Panc1 (cell line): ENCODE results near the gene PPP6C. TPM values are rescaled to one million over a fixed set of nuclear protein-coding genes. Genes with fewer than 3 reads are reported as not detected.

Experiments
- ATAC-seq: fragments of 200-7000 bp; cut with Tn5 transposase; 2 replicates; pipeline ENCODE4 v1.9.1; 2020; ENCODE audit warnings: mild to moderate bottlenecking, moderate library complexity
- BruUV-seq: library from RNA; stranded (reverse); fragments of 400-500 nt; replicated peaks from 2 replicates; lab custom pipeline; 2021; lab: Mats Ljungman, UMichigan
- CTCF ChIA-PET: fragments of 300-600 bp; sonication (Branson Sonifier 250); formaldehyde crosslinking; loops from one replicate; lab custom pipeline; 2022; ENCODE audit warnings: antibody characterized with exemption; lab: Charles Lee
- POLR2A ChIA-PET: fragments of 300-600 bp; sonication (Branson Sonifier 250); formaldehyde crosslinking; loops from one replicate; lab custom pipeline; 2022; ENCODE audit warnings: antibody characterized with exemption; lab: Charles Lee
- DNase-seq: peaks from one replicate; pipeline ENCODE4 v3.0.0-alpha.2; 2010; ENCODE audit warnings: low read depth, low spot score
- H3K27ac ChIP-seq: 2 replicates; pipeline ENCODE4 v1.5.1; 2011; ENCODE audit warnings: mild to moderate bottlenecking, low read length, inconsistent platforms
- H3K27me3 ChIP-seq: fragments of 200-500 bp; sonication (Bioruptor generic); 2 replicates; pipeline ENCODE4 v1.6.0; 2014; ENCODE audit warnings: low read length, inconsistent platforms; ENCODE audit not compliant: control insufficient read depth, insufficient read depth
- H3K36me3 ChIP-seq: fragments of 200-500 bp; sonication (Bioruptor generic); 2 replicates; pipeline ENCODE4 v1.5.1; 2014; ENCODE audit warnings: inconsistent platforms, mild to moderate bottlenecking, low read length, moderate library complexity; ENCODE audit not compliant: control insufficient read depth, insufficient read depth
- H3K4me1 ChIP-seq: 2 replicates; pipeline ENCODE4 v1.5.1; 2011; ENCODE audit warnings: inconsistent platforms, mild to moderate bottlenecking, low read length, moderate library complexity; ENCODE audit not compliant: control insufficient read depth, insufficient read depth
- H3K4me3 ChIP-seq, 2 experiments: 2 replicates each; pipeline ENCODE4 v1.5.1; 2011 to 2012; ENCODE audit warnings: low read depth in 2 of 2, low read length in 2 of 2, mild to moderate bottlenecking in 2 of 2, inconsistent platforms in 1 of 2, moderate library complexity in 1 of 2
- H3K9me3 ChIP-seq: fragments of 200-500 bp; sonication (Bioruptor generic); 2 replicates; pipeline ENCODE4 v1.5.1; 2014; ENCODE audit warnings: low read depth, mild to moderate bottlenecking, inconsistent platforms, low read length, moderate library complexity; ENCODE audit not compliant: control insufficient read depth, insufficient read depth
- POLR2AphosphoS5 ChIP-seq: IDR thresholded peaks from 2 replicates; pipeline ENCODE4 v1.6.1; 2012; ENCODE audit warnings: mild to moderate bottlenecking, low read depth, low read length, moderate library complexity
- SIN3A ChIP-seq: IDR thresholded peaks from 2 replicates; pipeline ENCODE4 v1.6.1; 2012; ENCODE audit warnings: low read depth, mild to moderate bottlenecking, low read length, moderate library complexity, borderline replicate concordance; ENCODE audit not compliant: insufficient read depth
- TCF7L2 ChIP-seq: IDR thresholded peaks from 2 replicates; pipeline ENCODE4 v1.6.1; 2011; ENCODE audit warnings: mild to moderate bottlenecking, low read depth, low read length, inconsistent platforms
- in situ Hi-C: cut with HindIII; loops from 2 replicates; pipeline ENCODE4 v1.10.0; 2016; ENCODE audit warnings: low sequenced_read_pairs, low pct_unique_long_range_greater_than_20kb
- intact Hi-C: fragments of 100-400 bp; cut with micrococcal nuclease; formaldehyde crosslinking; loops from one replicate; pipeline ENCODE4 v1.10.0; 2022; ENCODE audit not compliant: unreplicated experiment
- total RNA-seq: library from RNA; stranded (reverse); gene quantifications from one replicate; pipeline ENCODE4 v1.2.1, GENCODE V29; 2021; ENCODE audit not compliant: unreplicated experiment
- TF ChIP-seq, protein P1 (sequence below), 2 experiments: IDR thresholded peaks; 2 replicates each; pipeline ENCODE4 v1.6.1; 2011 to 2012; ENCODE audit warnings: low read depth in 2 of 2, control low read depth in 1 of 2, low read length in 1 of 2, mild to moderate bottlenecking in 1 of 2, moderate library complexity in 1 of 2; ENCODE audit not compliant: insufficient read depth in 1 of 2
- TF ChIP-seq, protein P2 (sequence below): fragments of 450-650 bp; IDR thresholded peaks from 2 replicates; pipeline ENCODE4 v1.5.1; 2017; ENCODE audit warnings: mild to moderate bottlenecking

The PPP6C gene
- total RNA-seq, 1 experiment from 2014 or later = 27.3 TPM

DNA sequence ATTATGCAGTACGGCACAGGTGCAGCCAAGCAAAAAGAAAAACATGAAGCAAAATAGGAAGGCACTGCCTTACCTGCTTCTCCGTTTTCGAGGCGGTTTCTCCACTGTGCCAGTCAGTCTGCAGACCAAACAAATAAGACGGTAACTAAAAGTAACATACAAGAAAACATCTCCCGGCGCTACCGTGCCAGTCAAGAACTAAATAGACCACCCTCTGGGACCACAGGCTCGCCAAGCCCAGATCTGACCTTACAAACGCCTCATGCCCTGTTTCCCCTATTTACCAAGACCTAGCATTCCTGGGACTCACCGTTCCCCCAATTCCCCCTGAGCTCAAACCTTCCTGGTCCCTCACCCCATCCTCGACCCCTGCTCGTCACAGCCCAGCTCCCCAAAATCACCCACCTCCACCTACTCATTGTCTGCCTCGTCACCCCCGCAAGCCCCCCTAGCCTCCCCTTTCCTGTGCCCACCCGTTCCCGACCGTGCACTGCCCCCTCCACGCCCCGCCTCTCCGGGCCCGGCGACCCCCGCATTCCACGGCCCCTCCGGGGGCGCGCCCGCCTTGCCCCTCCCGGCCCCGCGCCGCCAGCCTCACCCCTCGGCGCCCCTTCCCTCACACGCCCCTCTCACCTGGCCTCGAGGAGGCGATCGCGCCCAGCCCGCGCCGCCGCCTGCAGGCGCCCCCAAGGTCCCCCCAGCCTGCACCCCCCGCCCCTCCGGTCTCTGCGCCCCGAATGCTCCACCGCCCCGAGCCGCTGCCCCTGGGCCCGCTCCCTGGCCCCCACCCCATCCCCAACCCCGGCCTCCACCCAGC lies 46.8 kb downstream of the PPP6C start:
- no TSS peak for BruUV-seq
- ChIA-PET POLR2A (interaction anchor here (0.7 kb wide), 1 partner anchor 204 kb away, joined by 14 read pairs; no protein-coding TSS in a partner anchor), CTCF (interaction anchor here (0.7 kb wide), 2 partner anchors 194 to 602 kb away, joined by 4 to 5 read pairs; no protein-coding TSS in a partner anchor)
- no peaks in the 10 kb centered on the region; the same call in 1 of the 2 replicates for H3K36me3 ChIP-seq
- ATAC-seq = no peak
- no peak for DNase-seq
- in situ Hi-C loops = no loop called here
- no peak overlapping the region; the same call in 1 of the 2 replicates for H3K27ac ChIP-seq
- no peak for TF ChIP-seq SIN3A
- no peak for TF ChIP-seq POLR2AphosphoS5
- TF ChIP-seq, protein P1, sequence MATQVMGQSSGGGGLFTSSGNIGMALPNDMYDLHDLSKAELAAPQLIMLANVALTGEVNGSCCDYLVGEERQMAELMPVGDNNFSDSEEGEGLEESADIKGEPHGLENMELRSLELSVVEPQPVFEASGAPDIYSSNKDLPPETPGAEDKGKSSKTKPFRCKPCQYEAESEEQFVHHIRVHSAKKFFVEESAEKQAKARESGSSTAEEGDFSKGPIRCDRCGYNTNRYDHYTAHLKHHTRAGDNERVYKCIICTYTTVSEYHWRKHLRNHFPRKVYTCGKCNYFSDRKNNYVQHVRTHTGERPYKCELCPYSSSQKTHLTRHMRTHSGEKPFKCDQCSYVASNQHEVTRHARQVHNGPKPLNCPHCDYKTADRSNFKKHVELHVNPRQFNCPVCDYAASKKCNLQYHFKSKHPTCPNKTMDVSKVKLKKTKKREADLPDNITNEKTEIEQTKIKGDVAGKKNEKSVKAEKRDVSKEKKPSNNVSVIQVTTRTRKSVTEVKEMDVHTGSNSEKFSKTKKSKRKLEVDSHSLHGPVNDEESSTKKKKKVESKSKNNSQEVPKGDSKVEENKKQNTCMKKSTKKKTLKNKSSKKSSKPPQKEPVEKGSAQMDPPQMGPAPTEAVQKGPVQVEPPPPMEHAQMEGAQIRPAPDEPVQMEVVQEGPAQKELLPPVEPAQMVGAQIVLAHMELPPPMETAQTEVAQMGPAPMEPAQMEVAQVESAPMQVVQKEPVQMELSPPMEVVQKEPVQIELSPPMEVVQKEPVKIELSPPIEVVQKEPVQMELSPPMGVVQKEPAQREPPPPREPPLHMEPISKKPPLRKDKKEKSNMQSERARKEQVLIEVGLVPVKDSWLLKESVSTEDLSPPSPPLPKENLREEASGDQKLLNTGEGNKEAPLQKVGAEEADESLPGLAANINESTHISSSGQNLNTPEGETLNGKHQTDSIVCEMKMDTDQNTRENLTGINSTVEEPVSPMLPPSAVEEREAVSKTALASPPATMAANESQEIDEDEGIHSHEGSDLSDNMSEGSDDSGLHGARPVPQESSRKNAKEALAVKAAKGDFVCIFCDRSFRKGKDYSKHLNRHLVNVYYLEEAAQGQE (IDR thresholded peaks at IDR 0.05; ENCODE audit: insufficient read depth in 1 of 2, low read depth in 2 of 2, low read length in 1 of 2) = no peak
- TF ChIP-seq, protein P2, sequence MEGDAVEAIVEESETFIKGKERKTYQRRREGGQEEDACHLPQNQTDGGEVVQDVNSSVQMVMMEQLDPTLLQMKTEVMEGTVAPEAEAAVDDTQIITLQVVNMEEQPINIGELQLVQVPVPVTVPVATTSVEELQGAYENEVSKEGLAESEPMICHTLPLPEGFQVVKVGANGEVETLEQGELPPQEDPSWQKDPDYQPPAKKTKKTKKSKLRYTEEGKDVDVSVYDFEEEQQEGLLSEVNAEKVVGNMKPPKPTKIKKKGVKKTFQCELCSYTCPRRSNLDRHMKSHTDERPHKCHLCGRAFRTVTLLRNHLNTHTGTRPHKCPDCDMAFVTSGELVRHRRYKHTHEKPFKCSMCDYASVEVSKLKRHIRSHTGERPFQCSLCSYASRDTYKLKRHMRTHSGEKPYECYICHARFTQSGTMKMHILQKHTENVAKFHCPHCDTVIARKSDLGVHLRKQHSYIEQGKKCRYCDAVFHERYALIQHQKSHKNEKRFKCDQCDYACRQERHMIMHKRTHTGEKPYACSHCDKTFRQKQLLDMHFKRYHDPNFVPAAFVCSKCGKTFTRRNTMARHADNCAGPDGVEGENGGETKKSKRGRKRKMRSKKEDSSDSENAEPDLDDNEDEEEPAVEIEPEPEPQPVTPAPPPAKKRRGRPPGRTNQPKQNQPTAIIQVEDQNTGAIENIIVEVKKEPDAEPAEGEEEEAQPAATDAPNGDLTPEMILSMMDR = no peak
- TF ChIP-seq TCF7L2 = no peak
- H3K4me3 ChIP-seq = peak overlapping the region; percentile 39 to 59
- no peaks in the 10 kb centered on the region for H3K9me3 ChIP-seq
- intact Hi-C loops = loop anchor here (10.0 kb wide), 1 partner anchor 198 kb away; the partner anchor contains the start of gene GOLGA1
- H3K4me1 ChIP-seq = no peaks in the 10 kb centered on the region; the same call in 1 of the 2 replicates
- no peaks in the 10 kb centered on the region for H3K27me3 ChIP-seq

DNA sequence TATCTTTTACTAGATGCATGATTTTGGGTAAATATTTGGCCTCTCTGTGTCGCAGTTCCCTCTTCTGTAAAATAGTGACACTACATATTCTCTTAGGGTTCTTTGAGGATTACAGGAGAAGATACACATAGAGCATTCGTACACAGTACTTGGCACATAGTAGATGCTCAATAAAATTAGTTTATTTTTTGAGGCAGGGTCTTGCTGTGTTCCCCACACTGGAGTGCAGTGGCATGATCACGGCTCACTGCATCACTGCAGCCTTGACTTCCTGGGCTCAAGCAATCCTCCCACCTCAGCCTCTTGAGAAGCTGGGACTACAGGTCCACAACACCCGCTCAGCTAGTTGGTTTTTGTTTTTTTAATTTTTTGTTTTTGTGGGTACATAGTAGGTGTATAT lies 47.9 kb downstream of the PPP6C start:
- Histone ChIP-seq H3K27me3 (no peaks in the 10 kb centered on the region), H3K9me3 (no peaks in the 10 kb centered on the region), H3K27ac (no peak overlapping the region), H3K4me3 (no peak overlapping the region), H3K36me3 (no peaks in the 10 kb centered on the region; the same call in 1 of the 2 replicates), H3K4me1 (no peaks in the 10 kb centered on the region; the same call in 1 of the 2 replicates)
- ATAC-seq (no peak), DNase-seq (no peak)
- no TSS peak for BruUV-seq
- in situ Hi-C loops = no loop called here
- intact Hi-C loops = loop anchor here (10.0 kb wide), 1 partner anchor 197 kb away; the partner anchor contains the start of gene GOLGA1
- ChIA-PET POLR2A (no interaction called here), CTCF (no interaction called here)
- TF ChIP-seq, protein P1 (IDR thresholded peaks at IDR 0.05; ENCODE audit: insufficient read depth in 1 of 2, low read depth in 2 of 2, low read length in 1 of 2) = no peak
- no peak for TF ChIP-seq SIN3A
- TF ChIP-seq TCF7L2 = no peak
- TF ChIP-seq, protein P2 = no peak
